ENCODE measurements around the gene PTF1A.

The PTF1A gene, protein sequence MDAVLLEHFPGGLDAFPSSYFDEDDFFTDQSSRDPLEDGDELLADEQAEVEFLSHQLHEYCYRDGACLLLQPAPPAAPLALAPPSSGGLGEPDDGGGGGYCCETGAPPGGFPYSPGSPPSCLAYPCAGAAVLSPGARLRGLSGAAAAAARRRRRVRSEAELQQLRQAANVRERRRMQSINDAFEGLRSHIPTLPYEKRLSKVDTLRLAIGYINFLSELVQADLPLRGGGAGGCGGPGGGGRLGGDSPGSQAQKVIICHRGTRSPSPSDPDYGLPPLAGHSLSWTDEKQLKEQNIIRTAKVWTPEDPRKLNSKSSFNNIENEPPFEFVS

DNA sequence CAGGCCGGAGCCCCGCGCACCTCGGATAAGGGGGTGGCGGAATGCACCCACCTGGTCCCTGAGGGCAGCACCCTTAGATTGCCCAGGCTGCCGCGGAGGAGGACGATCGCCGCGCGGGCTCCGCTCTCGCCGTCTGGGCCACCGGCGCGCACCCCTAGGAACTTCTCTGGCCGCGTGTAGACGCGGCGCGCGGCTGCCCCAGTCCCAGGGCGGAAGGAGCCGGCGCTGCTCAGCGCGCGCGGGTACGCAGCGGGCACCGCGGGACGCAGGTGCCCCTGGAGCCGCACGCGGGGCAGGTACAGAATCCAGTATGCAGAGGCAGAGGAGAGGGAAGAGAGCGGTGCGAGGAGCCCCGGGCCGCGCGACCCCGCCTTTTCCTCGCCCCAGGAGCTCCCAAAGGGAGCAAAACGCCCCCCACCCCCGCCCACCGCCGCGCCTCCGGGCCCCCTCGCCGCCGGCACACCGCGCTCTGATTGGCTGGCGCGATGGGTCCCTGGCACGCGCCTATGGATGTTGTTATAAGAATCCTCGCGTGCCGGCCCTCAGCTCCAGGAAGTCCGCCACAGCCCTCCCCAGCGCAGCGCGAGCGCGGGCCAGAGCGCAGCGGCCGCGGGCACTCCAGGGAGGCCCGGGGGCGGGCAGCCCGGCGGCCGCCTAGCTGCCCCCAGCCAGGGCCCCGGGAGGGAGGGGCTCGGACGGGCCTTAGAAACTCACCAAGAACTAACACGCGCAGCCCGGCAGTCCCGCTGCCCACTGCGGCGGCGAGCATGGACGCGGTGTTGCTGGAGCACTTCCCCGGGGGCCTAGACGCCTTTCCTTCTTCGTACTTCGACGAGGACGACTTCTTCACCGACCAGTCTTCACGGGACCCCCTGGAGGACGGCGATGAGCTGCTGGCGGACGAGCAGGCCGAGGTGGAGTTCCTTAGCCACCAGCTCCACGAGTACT lies at the start of gene PTF1A:
PTF1A (plus strand) TSS at position 549 of the 948 bp plus-strand sequence; CDS start at position 768, 219 bp downstream.
- DNase-seq: peak; percentile 15

DNA sequence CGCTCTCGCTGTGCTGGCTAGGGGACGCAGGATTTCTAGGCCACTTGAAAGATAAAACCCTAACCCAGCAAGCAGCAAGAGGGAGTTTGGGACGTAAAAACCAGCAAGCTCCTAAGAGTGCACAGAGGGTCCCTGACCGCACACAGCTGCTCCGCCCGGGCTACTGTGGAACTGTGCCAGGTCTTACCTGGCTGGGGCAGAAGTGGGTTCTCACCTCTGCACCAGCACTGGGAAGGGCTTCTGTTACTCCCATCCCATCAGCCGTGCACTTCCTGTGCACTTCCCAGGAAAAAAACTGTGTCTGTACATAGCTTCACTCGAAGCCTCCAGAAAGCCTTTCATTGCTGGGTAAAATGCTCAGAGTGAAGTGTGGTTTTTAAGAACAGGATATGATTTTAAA lies 45.9 kb upstream of the PTF1A start:
- DNase-seq: no peak

DNA sequence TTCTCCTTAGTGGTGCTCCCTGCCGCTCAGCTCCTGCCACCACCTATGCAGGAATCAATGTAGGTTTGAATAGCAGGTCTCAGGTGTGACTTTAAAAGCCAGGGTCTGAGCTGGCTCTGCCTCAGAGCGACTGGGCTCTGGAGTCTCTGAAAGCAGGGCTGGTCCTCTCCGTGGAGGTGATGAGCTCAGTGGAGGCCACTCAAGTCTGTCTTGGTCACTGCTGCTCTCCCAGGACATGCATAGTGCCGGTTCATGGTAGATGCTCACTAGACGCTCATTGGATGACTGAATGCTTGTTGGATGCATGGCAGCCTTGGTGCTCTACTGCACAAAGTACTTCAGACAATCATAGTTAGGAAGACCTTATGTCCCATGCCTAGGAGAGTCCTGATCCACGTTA lies 45.1 kb upstream of the PTF1A start:
- DNase-seq: no peak

DNA sequence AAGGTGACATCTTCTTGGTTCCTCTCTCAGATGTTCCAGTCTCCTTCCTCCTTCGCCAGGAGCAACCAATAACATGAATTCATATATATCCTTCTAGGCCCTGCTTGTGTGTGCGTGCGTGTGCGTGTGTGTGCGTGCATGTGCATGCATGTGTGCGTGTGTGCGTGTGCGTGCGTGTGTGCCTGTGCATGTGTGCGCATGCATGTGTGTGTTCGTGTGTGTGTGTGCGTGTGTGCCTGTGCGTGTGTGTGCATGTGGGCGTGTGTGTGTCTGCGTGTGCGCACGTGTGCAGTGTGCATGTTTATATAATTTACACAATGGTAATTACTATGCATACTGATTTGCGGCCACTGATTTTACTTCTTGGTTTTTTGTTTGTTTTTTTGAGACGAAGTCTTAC lies 43.9 kb upstream of the PTF1A start:
- no peak for DNase-seq

- no peak for DNase-seq
Measured at GRCh38 chr10:23150091-23150490, 42.0 kb upstream of the PTF1A start.

- no peak for DNase-seq
Measured at GRCh38 chr10:23150610-23151009, 41.5 kb upstream of the PTF1A start.

DNA sequence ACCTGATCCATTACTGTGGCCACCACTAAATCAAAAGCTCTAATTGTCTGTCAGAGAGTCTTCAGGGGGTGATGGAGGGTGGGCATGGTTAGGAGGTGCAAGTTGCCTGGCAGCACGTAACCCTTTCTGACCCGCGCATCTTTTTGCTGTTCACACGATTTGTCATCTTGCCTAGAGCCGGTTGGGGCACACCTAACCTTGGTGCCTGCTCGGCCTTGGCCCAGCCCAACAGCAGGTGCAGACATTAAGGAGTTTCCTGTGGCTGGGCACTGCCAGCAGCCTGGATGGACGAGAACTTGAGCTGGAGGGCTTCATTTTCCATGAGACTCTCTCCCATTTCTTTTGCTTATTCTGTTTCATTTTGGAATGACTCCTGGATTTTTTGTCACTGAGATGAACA lies 41.0 kb upstream of the PTF1A start:
- DNase-seq: no peak

- DNase-seq: no peak
Measured at GRCh38 chr10:23155169-23155568, 36.9 kb upstream of the PTF1A start.

GRCh38 chr10:23156447-23157150 lies 35.5 kb upstream of the PTF1A start:
- DNase-seq: no peak

DNA sequence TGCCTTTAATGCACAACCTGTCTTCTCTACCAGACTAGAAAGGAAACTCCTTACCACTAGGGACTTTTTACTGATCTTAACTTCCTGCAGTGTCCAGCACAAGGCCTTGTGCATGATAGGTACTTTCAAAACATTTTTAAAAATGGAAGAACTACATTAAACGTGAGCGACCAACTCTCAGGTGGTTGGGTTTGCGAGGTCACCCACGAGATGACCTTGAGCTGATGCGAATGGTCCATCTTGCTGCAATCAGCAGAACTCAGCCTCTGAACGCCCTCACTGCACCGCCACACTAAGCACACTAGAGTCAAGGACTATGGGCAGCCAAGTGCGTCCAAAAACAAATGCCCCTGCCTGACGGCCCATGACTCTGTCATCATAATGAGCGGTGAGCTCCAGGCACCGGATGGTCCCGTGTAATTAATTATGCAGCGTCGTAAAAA lies 34.9 kb upstream of the PTF1A start:
- no peak for DNase-seq

DNA sequence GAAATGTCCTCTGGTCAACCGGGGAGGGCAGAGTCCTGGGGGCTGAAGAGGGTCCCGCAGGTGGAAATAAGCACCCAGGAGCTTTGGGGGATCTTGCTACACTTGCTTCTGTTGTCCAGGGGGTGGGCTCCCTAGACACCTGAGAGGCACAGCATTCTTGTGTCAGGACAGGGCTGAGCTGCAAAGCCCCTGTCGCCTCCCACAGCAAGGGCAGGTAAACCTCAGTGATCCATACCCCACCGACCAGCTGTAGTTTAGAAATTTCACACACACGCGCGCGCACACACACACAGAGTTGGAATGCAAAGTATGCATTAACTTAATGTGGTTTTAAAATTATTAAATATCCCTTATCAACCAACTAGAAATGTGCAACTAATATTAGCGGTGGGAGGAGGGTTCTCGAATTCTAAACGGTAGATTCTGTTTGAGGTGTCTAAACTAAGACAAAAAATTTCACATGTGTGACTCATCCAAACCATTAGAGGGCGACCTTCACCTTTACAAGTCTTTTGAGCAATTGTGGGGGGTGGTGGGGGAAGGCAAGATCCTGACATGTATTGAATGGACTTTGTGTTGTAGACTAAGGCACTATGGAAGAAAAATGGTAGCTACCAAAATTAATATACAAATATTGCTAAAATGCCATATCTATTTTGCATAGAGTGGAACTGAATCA lies 34.3 kb upstream of the PTF1A start:
- DNase-seq: peak; percentile 35

DNA sequence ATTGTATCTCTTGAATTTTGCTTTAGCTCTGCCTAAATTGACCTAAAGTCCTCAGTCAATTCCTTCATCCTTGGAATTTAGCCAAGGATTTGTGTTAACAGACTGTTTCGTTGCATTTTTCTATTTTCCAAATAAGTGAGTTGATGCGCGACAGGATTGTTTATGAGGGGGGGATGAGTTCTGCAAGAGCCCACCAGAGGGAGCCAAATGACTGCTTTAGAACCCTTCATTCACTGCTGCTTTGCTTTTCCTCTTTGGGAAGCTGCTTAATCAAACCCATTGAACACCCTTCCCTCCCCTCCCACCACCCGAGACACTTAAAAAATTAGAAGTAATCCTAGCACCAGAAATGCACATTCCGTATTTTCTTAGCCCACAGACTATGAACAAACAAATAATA lies 33.7 kb upstream of the PTF1A start:
- peak; percentile 59 for DNase-seq

- no peak for DNase-seq
Measured at GRCh38 chr10:23171232-23171876, 20.8 kb upstream of the PTF1A start.

GRCh38 chr10:23172429-23173213 lies 19.5 kb upstream of the PTF1A start:
- no peak for DNase-seq

GRCh38 chr10:23173214-23174073 lies 18.7 kb upstream of the PTF1A start:
- DNase-seq: no peak

GRCh38 chr10:23174074-23174976 lies 17.8 kb upstream of the PTF1A start:
- DNase-seq: no peak

DNA sequence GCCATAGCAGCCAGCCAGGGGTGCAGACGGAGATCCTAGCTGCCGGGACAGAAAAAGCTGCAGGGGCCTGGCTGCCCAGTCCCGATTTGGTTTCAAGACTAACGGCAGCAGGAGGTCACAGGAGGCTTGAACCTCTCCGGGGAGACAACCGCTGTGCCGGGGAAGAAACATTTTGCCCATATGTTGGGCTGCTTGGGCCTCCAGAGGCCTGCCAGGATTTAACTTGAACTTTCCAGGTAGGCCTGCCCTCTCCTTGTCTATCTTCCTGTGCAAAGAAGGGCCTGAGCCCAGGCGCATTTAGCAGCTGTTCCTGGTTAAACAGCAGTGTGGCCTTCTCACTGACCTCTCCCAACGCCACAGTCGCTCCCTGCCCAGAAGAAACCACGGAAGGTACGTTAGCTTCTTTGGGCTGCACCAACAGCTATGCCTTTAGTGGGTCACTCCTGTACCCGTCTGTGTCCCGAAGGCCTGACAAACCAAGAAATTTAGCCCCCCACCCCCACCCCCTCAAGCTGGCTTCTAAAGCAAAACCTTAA lies 17.1 kb upstream of the PTF1A start:
- no peak for DNase-seq

DNA sequence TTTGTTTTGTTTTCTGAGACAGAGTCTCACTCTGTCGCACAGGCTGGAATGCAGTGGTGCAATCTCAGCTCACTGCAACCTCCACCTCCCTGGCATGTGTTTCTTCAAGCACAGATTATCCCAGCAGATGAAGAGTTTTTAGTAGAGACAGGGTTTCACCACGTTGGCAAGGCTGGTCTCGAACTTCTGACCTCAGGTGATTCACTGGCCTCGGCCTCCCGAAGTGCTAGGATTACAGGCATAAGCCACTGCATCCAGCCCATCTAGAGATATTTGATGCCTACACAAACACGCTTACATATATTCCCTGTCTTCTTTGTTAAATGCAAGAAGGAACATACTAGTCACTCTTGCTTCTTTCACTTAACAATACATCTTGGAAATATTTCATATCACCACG lies 5.9 kb upstream of the PTF1A start:
- DNase-seq: no peak

- no peak for DNase-seq
Measured at GRCh38 chr10:23186697-23187096, 5.4 kb upstream of the PTF1A start.
